ENCODE measurements around the gene BPIFA2.
"Not testable (repeated sequence)": the region's sequence is repeated elsewhere in the genome, so short reads cannot be mapped to it uniquely, and the experiment has no call there.

The BPIFA2 gene

DNA sequence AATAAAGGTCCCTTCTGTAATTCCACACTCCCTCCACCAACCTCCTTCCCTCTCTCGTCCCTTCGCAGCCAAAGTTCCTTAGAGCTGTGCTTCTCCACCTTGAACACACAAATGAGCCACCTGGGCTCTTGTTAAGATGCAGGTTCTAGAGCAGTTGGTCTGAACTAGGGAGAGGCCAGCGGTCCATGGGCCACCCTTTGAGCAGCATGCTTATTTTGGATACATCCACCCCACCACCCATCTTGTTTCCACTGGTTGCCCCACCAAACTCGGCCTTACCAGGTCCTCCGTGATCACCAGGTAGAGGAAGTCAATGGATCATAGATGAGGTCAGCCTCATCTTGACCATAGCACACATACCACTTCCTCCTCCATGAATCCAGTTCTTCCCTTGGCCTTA lies 7.3 kb upstream of the BPIFA2 start:
- no peak for DNase-seq (ENCODE audit: low read depth in 1 of 2, low spot score in 1 of 2)

- DNase-seq (ENCODE audit: low read depth in 1 of 2, low spot score in 1 of 2) = no peak
Measured at GRCh38 chr20:33162313-33162712, 5.6 kb upstream of the BPIFA2 start.

DNA sequence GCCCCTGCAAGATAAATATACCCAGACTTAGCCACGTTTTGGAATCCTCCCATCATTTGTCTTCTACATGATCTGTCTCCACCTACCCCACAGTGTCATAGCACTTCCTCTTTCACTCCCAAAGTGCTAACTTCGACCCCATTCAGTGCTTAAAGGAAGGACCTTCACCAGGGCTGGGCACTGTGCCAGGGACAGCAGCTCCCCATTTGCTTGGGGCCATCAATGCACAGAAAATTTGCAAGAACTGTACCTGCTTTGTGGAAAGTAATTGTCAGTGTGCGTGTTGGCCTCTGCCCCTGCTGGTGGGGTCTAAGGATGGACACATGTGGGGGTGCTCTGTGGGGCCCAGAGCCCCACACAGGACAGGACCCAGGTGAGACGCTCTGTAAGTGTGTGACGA lies 5.2 kb upstream of the BPIFA2 start:
- no peak for DNase-seq (ENCODE audit: low read depth in 1 of 2, low spot score in 1 of 2)

DNA sequence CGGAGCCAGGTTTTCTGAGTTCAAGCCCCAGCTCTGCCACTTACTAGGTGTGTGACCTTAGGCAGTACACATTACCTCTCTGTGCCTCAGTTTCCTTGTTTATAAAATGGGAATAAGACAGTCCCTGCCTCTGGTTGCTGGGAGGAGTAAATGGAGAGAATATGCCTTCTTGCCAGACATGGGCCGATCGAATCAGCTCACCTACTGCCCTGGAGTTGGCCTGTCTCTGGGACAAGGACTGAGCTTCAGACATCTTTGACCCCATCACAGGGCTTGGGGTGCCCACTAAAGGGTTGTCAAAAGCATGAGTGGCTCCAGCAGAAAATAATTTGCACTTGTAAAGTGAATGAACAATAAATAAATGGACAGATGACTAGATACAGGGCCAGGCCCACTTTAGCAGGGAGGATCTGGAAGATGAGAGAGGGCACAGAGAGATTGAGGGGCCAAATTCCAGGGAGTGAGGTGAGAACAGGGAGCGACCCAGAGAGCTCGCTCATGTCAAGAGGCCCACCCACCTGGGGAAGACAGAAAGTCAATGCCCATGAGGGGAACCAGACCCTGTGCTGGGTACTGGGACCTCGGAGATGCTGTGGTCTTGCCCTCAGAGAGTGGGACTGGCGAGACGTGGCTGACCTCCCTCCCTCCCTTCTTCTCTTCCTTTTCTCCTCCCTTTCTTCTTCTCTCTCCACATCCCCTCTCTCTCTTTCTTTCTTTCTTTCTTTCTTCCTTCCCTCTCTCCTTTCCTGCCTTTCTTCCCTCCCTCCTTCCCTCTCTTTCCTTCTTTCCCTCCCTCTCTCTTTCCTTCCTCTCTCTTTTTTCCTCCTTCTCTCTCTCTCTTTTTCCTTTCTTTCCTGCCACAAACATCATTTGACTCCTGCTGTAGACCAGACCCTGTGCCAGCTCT lies 3.9 kb upstream of the BPIFA2 start:
- DNase-seq (ENCODE audit: low read depth in 1 of 2, low spot score in 1 of 2) = no peak

GRCh38 chr20:33164763-33165095 lies 3.2 kb upstream of the BPIFA2 start:
- DNase-seq (ENCODE audit: low read depth in 1 of 2, low spot score in 1 of 2) = no peak

GRCh38 chr20:33165416-33166055 lies 2.4 kb upstream of the BPIFA2 start:
- DNase-seq (ENCODE audit: low read depth in 1 of 2, low spot score in 1 of 2) = no peak

DNA sequence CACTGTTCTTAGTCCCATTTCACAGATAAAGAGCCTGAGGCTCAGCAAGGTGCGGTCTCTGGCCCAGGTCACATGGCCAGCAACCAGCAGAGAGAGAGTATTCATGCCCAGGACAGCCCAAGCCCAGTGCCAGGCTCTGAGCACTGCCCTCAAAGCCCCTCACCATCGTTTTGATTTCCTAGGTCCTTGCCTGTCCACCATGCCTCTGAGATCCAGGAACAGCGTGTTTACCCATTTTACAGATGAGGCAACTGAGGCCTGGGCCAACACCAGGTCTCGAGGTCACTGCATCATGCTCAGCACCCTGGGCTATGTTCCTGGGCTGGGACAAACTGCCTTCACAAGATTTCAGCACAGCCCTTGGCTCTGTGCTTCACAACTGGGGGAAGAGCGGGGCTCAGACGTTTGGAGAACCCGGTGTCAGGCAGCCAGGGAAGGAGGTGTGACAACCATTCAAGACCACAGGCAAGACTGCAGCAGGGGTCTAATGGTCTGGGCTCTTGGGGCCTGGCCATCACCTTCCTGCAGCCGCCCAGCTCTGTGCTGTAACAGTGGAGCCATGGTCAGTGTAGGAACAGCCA lies 1.3 kb upstream of the BPIFA2 start:
- DNase-seq (ENCODE audit: low read depth in 1 of 2, low spot score in 1 of 2) = no peak

- DNase-seq (ENCODE audit: low read depth in 1 of 2, low spot score in 1 of 2) = peak in 1 of 2 donors; percentile 2
Measured at GRCh38 chr20:33169176-33169794, 1.3 kb downstream of the BPIFA2 start.

- no peak for DNase-seq (ENCODE audit: low read depth in 1 of 2, low spot score in 1 of 2)
Measured at GRCh38 chr20:33172781-33173180, 4.8 kb downstream of the BPIFA2 start.

DNA sequence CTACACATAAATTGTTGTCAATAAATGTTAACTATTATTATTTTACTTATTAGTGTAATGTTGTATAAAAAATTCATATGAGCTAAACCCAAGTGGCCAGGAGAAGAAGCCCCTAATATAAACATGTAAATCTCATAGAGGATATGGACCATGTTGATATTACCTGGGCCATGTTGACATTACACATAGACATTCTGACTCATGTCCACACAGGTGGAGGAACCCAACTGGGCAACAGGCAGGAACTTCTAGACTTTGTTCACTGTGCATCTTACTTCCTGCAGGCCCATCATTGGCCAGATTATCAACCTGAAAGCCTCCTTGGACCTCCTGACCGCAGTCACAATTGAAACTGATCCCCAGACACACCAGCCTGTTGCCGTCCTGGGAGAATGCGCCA lies 7.2 kb downstream of the BPIFA2 start:
- no peak for DNase-seq (ENCODE audit: low read depth in 1 of 2, low spot score in 1 of 2)

DNA sequence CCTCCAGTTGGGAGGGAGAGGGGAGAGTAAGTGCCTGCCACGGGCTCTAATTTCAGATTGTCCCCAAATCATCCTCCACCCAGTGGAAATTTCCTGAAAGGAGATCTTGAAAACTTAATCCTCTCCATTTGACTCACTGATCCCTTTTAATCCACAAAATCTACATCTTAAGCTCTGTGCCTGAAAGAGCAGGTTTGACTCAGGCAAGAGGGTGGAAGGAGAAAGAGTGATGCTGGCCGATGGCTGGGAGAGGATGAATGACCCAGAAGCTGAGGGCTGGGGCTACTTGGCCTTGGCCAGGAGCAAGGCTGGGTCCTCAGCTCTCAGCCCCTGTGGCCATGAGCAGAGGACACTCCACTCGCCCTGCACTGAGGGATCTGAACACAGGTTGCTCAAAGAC lies 8.1 kb downstream of the BPIFA2 start:
- no peak for DNase-seq (ENCODE audit: low read depth in 1 of 2, low spot score in 1 of 2)

GRCh38 chr20:33177866-33178265 lies 9.9 kb downstream of the BPIFA2 start:
- DNase-seq (ENCODE audit: low read depth in 1 of 2, low spot score in 1 of 2) = no peak

- DNase-seq (ENCODE audit: low read depth in 1 of 2, low spot score in 1 of 2) = no peak
Measured at GRCh38 chr20:33178726-33179125, 10.8 kb downstream of the BPIFA2 start.

GRCh38 chr20:33180169-33180568 lies 12.2 kb downstream of the BPIFA2 start:
- no peak for DNase-seq (ENCODE audit: low read depth in 1 of 2, low spot score in 1 of 2)

- DNase-seq (ENCODE audit: low read depth in 1 of 2, low spot score in 1 of 2) = no peak
Measured at GRCh38 chr20:33181482-33182093, 13.6 kb downstream of the BPIFA2 start.

DNA sequence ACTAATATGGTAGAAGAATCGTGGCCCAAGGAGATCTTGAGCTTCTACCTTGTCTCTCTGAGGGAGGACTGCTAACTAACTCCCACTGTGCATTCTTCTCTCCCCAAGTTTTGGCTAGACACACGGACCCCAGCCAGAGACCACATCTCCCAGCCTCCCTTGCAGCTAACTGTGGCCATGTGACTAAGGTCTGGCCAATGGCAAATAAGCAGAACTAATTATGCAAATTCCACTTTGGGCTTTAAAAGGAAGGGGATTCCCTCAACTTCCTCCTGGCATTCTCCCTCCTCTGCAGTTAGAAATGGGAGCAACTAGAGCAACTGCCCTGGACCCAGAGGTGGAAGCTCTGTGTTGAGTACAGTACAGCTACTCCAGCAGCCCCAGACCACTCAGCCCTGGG lies 15.4 kb downstream of the BPIFA2 start:
- DNase-seq (ENCODE audit: low read depth in 1 of 2, low spot score in 1 of 2) = no peak

DNA sequence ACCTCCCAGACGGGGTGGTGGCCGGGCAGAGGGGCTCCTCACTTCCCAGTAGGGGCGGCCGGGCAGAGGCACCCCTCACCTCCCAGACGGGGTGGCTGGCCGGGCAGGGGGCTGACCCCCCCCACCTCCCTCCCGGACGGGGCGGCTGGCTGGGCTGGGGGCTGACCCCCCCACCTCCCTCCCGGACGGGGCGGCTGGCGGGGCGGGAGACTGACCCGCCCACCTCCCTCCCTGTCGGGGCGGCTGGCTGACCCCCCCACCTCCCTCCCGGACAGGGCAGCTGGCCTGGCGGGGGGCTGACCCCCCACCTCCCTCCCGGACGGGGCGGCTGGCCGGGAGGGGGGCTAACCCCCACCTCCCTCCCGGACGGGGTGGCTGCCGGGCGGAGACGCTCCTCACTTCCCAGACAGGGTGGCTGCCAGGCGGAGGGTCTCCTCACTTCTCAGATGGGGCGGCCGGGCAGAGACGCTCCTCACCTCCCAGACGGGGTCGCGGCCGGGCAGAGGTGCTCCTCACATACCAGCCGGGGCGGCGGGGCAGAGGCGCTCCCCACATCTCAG lies 17.2 kb downstream of the BPIFA2 start:
- not testable (repeated sequence) for DNase-seq (ENCODE audit: low read depth in 1 of 2, low spot score in 1 of 2)

- no peak for DNase-seq (ENCODE audit: low read depth in 1 of 2, low spot score in 1 of 2)
Measured at GRCh38 chr20:33187491-33187890, 19.5 kb downstream of the BPIFA2 start.

- no peak for DNase-seq (ENCODE audit: low read depth in 1 of 2, low spot score in 1 of 2)
Measured at GRCh38 chr20:33188421-33188820, 20.5 kb downstream of the BPIFA2 start.

DNA sequence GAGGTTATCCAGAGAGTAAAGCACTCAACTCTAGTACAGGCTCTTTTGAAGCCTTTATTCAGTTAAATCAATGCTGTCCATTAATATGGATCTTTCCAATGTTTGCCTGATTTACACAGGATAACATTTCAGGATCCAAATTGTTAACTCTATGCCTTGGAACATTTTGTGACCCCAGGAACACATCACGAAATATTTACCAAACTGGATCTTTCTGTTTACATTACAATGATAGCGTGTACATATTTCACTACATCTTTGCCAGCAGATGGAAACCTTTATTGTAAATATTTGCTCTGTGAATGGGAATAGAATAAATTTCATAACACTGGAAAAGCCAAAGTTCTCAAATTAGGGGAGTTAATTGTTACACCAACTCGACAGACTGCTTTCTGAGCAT lies 23.5 kb downstream of the BPIFA2 start:
- no peak for DNase-seq (ENCODE audit: low read depth in 1 of 2, low spot score in 1 of 2)

DNA sequence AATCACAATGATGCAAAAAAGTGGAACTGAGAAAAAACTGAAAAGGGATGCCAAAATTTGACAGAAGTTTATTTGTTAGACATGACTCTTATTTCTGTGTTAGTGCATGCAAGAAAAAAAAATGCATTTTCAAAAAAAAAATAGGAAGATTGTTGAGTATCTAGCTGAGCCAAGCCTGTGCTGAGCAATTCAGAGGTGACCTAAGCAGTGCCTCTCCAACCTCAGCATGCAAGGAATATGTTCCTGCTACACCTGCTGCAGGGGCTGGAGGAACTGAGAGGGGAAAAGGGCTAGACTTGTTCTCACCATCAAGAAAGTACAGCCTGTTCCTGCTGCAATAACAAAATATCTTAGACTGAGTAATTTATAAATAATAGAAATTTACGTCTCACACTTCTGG lies 24.0 kb downstream of the BPIFA2 start:
- DNase-seq (ENCODE audit: low read depth in 1 of 2, low spot score in 1 of 2) = no peak

Data from activated CD4-positive, alpha-beta T cell treated with anti-CD3 and anti-CD28 coated beads, Interleukin-2, amount 50 U/mL, for 24 hours (primary cell).